GM18868 (cell line): Measurements from ENCODE around the gene APBB1IP.
"Not testable (repeated sequence)": the region's sequence is repeated elsewhere in the genome, so short reads cannot be mapped to it uniquely, and the experiment has no call there.

ENCODE experiments used
- ATAC-seq: cut with Tn5 transposase; IDR thresholded peaks from one replicate; pipeline ENCODE4 v1.9.1; 2021; ENCODE audit warnings: mild to moderate bottlenecking, moderate library complexity; ENCODE audit not compliant: unreplicated experiment

The APBB1IP gene

GRCh38 chr10:26441491-26442214, 3.5 kb downstream of the APBB1IP start:
- ATAC-seq, result no peak

DNA sequence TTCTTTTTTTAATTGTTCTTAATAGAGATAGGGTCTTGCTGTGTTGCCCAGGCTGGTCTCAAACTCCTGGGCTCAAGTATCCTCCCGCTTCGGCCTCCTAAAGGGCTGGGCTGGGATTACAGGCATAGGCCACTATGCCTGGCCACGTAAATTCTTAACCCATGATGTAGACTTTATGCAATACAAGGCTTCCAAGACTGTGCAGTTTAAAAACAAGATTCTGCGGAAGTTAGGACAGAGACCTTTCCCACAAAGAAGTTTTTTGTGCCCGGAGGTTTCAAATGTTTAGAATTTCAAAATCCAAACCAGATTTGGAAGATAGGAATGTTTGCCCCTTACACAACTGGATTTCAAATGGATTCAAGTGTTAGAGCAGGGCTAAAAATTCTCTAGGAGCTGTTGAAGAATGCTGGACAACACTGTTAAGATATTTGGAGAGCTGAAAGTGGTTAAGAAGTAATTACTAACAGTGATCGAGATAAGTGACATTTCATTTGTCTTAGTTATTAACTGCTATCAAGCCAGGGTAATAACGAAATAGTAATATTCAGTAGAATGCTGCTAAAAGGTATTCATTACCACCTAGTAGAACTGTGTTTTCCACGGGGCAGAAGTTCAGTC, 7.4 kb downstream of the APBB1IP start:
- no peak for ATAC-seq

DNA sequence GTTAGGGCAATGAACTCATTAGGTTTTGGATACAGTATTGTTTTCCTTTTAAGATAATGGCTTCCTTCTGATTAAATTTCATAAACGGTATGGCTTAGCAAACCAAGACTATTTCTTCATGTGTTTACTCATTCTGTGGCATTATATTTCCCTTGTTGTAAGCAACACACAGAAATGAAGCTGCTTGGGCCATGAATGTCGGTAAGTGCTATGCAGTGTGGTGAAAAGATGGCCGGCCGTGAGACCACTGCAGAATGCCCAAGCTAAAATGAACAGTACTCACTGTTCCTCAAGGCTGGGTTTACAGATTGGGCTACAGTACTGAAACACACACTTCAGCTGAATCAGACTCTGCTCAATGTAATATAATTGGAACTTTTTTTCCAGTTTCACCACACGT, 8.1 kb downstream of the APBB1IP start:
- ATAC-seq, result no peak

- ATAC-seq, result peak; percentile 18
These were observed 10.2 kb downstream of the APBB1IP start for GRCh38 chr10:26448292-26448691.

DNA sequence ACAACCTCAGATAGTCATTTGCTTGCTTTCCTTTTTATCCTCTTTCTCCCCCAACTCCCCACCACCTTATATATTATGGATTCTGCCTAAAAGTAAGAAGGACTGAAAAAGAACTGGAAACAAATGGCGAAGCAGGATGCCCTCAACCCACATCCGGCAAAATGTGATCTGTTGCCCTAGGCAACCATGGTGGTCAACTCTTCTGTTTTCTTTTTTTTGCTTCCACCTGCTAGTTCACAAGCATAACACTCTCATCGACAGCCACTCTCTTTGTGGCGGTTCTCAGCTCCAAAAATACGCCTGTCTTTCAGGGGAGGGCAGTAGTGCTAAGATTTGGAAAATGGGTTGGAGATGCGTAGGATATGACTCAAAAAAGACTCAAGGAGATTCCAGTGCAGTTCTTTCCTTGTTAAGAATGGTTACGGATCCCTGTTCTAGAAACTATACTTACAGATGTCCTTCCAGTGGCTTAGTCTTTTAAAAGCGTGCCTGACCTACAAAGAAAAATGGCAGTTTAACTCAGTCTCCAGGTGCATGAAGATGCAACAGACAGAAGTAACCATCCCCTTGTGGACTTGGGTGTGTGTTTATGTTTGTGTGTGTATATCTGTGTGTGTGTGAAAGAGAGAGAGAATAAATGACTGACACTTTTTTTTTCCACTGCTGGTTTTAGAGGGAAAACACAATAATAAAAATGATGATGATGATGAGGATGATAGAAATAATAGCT, 10.7 kb downstream of the APBB1IP start:
- ATAC-seq, result peak; percentile 72

GRCh38 chr10:26449726-26450125, 11.6 kb downstream of the APBB1IP start:
- no peak for ATAC-seq

GRCh38 chr10:26451903-26452302, 13.8 kb downstream of the APBB1IP start:
- no peak for ATAC-seq

- no peak for ATAC-seq
These were observed 15.7 kb downstream of the APBB1IP start for GRCh38 chr10:26453850-26454249.

- ATAC-seq, result no peak
These were observed 16.8 kb downstream of the APBB1IP start for GRCh38 chr10:26454891-26455290.

- ATAC-seq, result no peak
These were observed 17.6 kb downstream of the APBB1IP start for GRCh38 chr10:26455567-26456315.

GRCh38 chr10:26457088-26457487, 18.9 kb downstream of the APBB1IP start:
- peak; percentile 89 for ATAC-seq

- ATAC-seq, result no peak
These were observed 22.6 kb downstream of the APBB1IP start for GRCh38 chr10:26460736-26461135.

DNA sequence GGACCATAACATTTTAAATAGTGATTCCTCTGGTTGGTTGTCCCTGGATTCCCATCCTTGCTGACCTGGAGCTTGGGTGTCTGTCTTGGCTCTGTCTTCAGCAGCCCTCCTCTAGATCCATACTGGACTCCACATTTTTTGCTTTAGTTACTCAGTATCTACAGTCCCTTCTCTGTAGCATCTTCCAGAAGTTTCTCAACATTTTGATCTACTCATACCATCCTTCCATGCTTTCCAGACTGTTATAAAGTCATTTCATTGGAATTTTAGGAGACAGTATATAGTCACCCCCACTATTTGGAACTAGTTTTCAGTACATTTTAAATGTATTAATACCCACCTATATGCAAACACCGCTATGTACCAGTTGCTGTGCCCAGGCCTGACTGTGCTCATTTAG, 25.8 kb downstream of the APBB1IP start:
- no peak for ATAC-seq

DNA sequence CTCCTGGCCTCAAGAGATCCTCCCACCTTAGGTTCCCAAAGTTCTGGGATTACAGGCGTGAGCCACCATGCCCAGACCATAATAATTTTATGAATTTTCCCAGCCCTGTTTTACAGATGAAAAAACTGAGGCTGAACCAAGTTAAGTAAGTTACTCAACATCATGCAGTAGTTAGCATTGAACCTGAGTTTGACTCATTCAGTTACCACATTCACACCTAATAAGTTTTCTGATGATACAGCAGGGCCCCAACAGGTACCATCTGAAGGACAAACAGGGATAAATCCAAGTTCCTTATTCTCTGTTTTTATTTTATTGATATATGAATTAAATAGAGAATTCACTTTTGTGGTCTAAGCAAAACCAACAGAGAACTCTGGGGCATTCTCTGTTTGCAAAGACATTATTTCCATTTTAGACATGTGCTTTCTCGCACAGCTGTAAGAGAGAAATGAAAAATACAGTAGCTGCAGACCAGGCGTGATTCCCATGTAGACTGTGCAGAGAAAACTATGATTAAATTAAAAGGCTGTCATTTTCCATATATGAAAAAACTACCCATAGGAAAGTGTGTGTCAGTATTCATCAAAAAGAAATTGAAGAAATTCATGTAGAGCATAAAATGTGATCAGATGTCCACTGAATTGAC, 26.6 kb downstream of the APBB1IP start:
- ATAC-seq, result peak; percentile 34

- not testable (repeated sequence) for ATAC-seq
These were observed 28.4 kb downstream of the APBB1IP start for GRCh38 chr10:26466531-26466930.

DNA sequence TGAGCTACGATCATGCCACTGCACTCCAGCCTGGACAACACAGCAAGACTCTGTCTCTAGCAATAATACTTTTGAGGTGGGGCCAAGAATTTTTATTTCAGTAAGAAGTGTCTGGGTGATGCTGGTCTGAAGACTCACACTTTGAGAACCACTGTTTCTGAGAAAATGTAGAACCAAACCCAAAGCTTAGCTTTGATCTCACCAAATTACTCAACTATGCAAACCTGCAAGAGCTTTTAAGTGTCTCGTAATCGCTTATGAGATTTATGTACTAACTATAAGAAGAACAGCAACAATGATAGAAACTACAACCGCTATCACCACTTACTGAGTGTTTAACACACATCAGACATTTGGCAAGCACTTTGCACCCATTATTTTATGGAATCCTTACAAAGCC, 29.5 kb downstream of the APBB1IP start:
- ATAC-seq, result peak; percentile 30

- ATAC-seq, result no peak
These were observed 30.1 kb downstream of the APBB1IP start for GRCh38 chr10:26468291-26468690.

- peak; percentile 52 for ATAC-seq
These were observed 30.6 kb downstream of the APBB1IP start for GRCh38 chr10:26468700-26469099.

DNA sequence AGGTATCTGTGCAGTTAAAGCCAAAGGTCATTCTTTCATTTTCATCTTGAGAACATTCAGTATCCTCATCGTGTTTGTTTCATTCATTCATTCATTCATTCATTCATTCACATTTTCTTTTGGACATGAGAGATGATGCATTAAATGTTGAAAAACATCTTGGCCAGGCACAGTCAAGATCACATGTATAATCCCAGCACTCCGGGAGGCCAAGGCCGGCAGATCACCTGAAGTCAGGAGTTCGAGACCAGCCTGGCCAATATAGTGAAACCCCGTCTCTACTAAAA, 34.3 kb downstream of the APBB1IP start:
- ATAC-seq, result no peak

- no peak for ATAC-seq
These were observed 35.9 kb downstream of the APBB1IP start for GRCh38 chr10:26474026-26474425.

DNA sequence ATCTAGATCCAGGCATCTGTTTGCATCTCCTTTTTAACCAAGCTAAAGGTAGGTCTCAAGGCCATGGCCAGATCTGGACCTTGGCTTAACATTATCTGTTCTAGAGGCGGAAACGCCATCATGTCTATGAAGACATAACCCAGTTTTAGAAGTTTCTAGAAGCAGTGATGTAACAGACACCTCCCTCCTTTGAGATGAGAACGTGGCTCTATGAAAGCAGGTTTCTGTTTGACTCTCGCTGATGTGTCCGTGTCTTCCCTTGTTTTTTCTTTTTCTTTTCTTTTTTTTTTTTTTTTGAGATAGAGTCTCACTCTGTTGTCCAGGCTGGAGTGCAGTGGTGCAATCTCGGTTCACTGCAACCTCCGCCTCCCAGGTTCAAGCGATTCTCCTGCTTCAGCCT, 36.7 kb downstream of the APBB1IP start:
- peak; percentile 49 for ATAC-seq
